Vagina (tissue), 2 donors: ENCODE results near the gene TIPARP.

Source experiments
- POLR2A ChIP-seq, 2 donors: fragments of 450-650 bp; IDR thresholded peaks; one replicate each; pipeline ENCODE4 v1.6.1; 2017; ENCODE audit warnings: antibody characterized with exemption in 2 of 2, mild to moderate bottlenecking in 2 of 2, moderate library complexity in 2 of 2
- POLR2AphosphoS5 ChIP-seq, 2 donors: sonication (generic); formaldehyde crosslinking; IDR thresholded peaks; one replicate each; pipeline ENCODE4 v1.9.0; 2017; ENCODE audit warnings: antibody characterized with exemption in 2 of 2, mild to moderate bottlenecking in 2 of 2, low read depth in 1 of 2; ENCODE audit not compliant: insufficient read depth in 1 of 2
- TF ChIP-seq, protein P1 (sequence below), 3 experiments: fragments of 450-650 bp in 2 of 3; fragments of 200-600 bp in 1 of 3; sonication (generic) in 1 of 3; IDR thresholded peaks; one replicate each; pipeline ENCODE4 v1.5.1; 2017 to 2019; ENCODE audit warnings: antibody characterized with exemption in 3 of 3, mild to moderate bottlenecking in 2 of 3, moderate library complexity in 2 of 3

- TF ChIP-seq, protein P1, sequence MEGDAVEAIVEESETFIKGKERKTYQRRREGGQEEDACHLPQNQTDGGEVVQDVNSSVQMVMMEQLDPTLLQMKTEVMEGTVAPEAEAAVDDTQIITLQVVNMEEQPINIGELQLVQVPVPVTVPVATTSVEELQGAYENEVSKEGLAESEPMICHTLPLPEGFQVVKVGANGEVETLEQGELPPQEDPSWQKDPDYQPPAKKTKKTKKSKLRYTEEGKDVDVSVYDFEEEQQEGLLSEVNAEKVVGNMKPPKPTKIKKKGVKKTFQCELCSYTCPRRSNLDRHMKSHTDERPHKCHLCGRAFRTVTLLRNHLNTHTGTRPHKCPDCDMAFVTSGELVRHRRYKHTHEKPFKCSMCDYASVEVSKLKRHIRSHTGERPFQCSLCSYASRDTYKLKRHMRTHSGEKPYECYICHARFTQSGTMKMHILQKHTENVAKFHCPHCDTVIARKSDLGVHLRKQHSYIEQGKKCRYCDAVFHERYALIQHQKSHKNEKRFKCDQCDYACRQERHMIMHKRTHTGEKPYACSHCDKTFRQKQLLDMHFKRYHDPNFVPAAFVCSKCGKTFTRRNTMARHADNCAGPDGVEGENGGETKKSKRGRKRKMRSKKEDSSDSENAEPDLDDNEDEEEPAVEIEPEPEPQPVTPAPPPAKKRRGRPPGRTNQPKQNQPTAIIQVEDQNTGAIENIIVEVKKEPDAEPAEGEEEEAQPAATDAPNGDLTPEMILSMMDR (IDR thresholded peaks at IDR 0.05): no peak
- no peak for TF ChIP-seq POLR2A (IDR thresholded peaks at IDR 0.05)
- no peak for TF ChIP-seq POLR2AphosphoS5 (IDR thresholded peaks at IDR 0.05; ENCODE audit: insufficient read depth in 1 of 2, low read depth in 1 of 2)
Observed at GRCh38 chr3:156732261-156732660, 57.9 kb downstream of the TIPARP start.
